HG03521 (cell line): Measurements from ENCODE around the gene SPRR2F.
"Not testable (repeated sequence)": the region's sequence is repeated elsewhere in the genome, so short reads cannot be mapped to it uniquely, and the experiment has no call there.

ENCODE experiments used
- ATAC-seq: cut with Tn5 transposase; IDR thresholded peaks from one replicate; pipeline ENCODE4 v1.9.1; 2021; ENCODE audit warnings: mild to moderate bottlenecking, moderate library complexity; ENCODE audit not compliant: unreplicated experiment

SPRR2F gene

GRCh38 chr1:153113416-153113815, at the start of gene SPRR2F:
Gene SPRR2F, minus strand, starts transcription at chr1:153113516. Its CDS starts 783 bp downstream, at chr1:153112733.
- ATAC-seq, result no peak

GRCh38 chr1:153155541-153155940, 42.2 kb upstream of the SPRR2F start:
- no peak for ATAC-seq

GRCh38 chr1:153152481-153152880, 39.2 kb upstream of the SPRR2F start:
- no peak for ATAC-seq

GRCh38 chr1:153150846-153151245, 37.5 kb upstream of the SPRR2F start, which contains the start of gene SPRR2G:
Gene SPRR2G, minus strand, starts transcription at chr1:153150890. Its CDS starts 780 bp downstream, at chr1:153150110.
- ATAC-seq, result no peak

GRCh38 chr1:153141377-153141776, 28.1 kb upstream of the SPRR2F start:
- ATAC-seq, result no peak

GRCh38 chr1:153140484-153140883, 27.2 kb upstream of the SPRR2F start:
- no peak for ATAC-seq

GRCh38 chr1:153133743-153134142, 20.4 kb upstream of the SPRR2F start:
- ATAC-seq, result no peak

- ATAC-seq, result no peak
Measured at GRCh38 chr1:153133267-153133666, 20.0 kb upstream of the SPRR2F start.

GRCh38 chr1:153128688-153129087, 15.4 kb upstream of the SPRR2F start:
- not testable (repeated sequence) for ATAC-seq

- no peak for ATAC-seq
Measured at GRCh38 chr1:153127296-153127695, 14.0 kb upstream of the SPRR2F start.

GRCh38 chr1:153125536-153125935, 12.2 kb upstream of the SPRR2F start:
- ATAC-seq, result no peak

GRCh38 chr1:153123793-153124192, 10.5 kb upstream of the SPRR2F start:
- not testable (repeated sequence) for ATAC-seq

- ATAC-seq, result no peak
Measured at GRCh38 chr1:153122831-153123421, 9.6 kb upstream of the SPRR2F start.

- no peak for ATAC-seq
Measured at GRCh38 chr1:153120945-153121344, 7.6 kb upstream of the SPRR2F start.

GRCh38 chr1:153119491-153119971, 6.2 kb upstream of the SPRR2F start:
- ATAC-seq, result no peak

GRCh38 chr1:153115264-153115663, 1.9 kb upstream of the SPRR2F start:
- not testable (repeated sequence) for ATAC-seq

GRCh38 chr1:153112454-153112853, 862 bp downstream of the SPRR2F start:
- ATAC-seq, result not testable (repeated sequence)

- no peak for ATAC-seq
Measured at GRCh38 chr1:153100245-153100644, 13.1 kb downstream of the SPRR2F start.

- no peak for ATAC-seq
Measured at GRCh38 chr1:153099461-153100045, 13.8 kb downstream of the SPRR2F start.

GRCh38 chr1:153095764-153096163, 17.6 kb downstream of the SPRR2F start:
- ATAC-seq, result no peak

- ATAC-seq, result no peak
Measured at GRCh38 chr1:153094426-153094825, 18.9 kb downstream of the SPRR2F start, which contains the start of gene SPRR2E. Gene SPRR2E, minus strand, starts transcription at chr1:153094526. Its CDS starts 775 bp downstream, at chr1:153093751.

- no peak for ATAC-seq
Measured at GRCh38 chr1:153087652-153088051, 25.7 kb downstream of the SPRR2F start.
